Bronchial smooth muscle cell (primary cell): ENCODE results near the gene CORT. TPM values are rescaled to one million over a fixed set of nuclear protein-coding genes. Genes with fewer than 3 reads are reported as not detected.

ENCODE experiments used
- total RNA-seq: library from RNA; depleted of rRNA; stranded (reverse); fragments of >200 nt; gene quantifications from 2 replicates; pipeline ENCODE4 v1.2.1, GENCODE V29; 2014

CORT gene, protein sequence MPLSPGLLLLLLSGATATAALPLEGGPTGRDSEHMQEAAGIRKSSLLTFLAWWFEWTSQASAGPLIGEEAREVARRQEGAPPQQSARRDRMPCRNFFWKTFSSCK
- 0.09 TPM in 1 of 2 replicates, not detected in the other for total RNA-seq

DNA sequence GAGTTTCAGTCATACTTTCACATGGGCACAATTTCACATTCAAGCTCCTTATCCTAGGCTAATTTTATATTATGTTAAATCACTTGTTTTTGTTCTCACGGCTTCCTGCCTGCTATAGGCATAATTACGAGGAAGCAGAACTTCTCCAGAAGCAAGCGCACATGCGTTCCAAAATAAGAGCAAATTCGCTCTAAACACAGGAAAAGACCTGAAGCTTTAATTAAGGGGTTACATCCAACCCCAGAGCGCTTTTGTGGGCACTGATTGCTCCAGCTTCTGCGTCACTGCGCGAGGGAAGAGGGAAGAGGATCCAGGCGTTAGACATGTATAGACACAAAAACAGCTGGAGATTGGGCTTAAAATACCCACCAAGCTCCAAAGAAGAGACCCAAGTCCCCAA lies at the start of gene CORT:
Gene CORT (plus strand): TSS at position 281 of the 400 bp plus-strand sequence. CDS start 193 bp downstream, outside the sequence.

DNA sequence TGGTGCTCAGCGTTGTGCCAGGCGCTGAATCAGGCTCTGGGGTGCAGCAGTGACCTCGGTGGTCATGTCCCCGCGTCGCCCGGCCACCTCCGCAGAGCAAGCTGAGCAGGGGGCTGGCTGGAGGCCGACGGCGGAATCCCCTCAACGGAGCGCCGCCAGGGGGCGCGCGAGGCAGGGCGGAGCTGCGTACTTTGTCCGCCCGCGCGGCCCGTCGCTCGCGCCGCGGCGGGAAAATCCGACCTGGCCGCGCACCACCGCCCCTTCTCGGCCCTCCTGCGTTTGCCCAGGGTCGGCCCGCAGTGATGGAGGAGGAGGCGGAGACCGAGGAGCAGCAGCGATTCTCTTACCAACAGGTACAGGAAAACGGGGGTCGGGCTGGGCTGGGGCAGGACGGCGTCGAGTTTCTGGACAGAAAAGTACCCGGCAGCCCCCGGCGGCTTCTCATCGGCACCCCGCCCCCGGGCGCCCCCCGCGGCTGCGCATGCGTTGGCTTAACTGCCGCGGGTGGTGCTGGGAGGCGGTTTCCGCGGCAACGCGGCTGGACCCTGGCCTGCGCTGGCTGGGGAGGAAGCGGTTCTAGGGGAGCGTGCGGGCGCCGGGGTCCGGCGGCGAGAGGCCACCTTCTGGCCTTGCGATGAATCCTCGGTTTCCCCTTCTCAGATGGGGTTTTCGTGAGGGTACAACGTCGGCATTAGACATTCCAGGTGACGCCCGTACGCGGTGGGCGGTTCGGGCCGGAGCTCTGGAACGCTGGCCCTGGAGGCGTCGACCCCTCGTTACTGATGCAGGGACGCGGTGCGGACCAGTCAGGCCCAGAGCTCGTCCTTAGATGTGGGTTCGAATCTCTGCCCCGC lies 19.4 kb upstream of the CORT start, which contains the start of gene CENPS:
Gene CENPS (plus strand): TSS at position 218 of the 854 bp plus-strand sequence. CDS start 85 bp downstream, at position 303.

DNA sequence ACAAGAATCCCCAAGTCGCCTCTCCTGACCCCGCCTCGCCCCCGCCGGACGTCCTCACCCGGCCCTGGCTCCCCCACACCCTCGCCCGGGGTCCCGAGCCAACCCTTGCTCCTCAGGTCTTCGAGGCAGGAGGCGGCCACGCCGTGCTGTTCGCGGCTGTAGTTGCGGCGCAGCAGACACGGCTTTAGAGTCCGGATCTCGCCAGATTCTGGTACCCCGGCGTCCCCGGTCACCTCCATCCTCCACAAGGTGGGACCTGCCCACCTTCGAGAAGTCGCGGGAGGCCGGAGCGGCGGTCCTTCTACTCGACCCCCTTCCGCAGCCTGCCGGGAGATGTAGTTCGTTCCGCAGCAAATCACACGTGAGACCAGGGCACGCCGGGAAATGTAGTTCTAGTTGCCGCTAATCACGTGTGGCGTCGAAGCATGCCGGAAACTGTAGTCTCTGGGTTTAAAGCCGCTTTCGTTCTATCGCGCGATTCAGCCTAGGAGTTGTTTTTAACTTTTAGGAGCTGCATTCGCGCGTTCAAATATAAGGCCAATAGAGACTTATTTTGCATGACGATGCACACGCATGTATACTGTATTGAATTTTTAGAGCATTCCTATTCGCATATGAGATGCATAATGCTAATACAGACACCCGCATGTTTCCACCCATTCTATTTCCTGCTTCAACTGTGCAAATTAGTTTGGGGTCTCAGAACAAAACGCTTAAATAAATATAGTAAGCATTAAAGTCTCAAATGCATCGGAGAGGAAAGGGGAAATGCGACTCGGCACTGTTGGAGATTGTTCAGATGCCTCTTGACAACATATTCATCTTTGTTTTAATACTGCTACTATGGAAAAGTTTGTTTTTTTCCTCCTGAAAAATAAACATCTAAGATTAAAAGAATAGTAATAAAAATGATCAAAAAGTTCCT lies 22.7 kb downstream of the CORT start, which contains the start of gene DFFA:
Gene DFFA (minus strand): TSS at position 310 of the 925 bp plus-strand sequence. CDS start 71 bp downstream, at position 239.

DNA sequence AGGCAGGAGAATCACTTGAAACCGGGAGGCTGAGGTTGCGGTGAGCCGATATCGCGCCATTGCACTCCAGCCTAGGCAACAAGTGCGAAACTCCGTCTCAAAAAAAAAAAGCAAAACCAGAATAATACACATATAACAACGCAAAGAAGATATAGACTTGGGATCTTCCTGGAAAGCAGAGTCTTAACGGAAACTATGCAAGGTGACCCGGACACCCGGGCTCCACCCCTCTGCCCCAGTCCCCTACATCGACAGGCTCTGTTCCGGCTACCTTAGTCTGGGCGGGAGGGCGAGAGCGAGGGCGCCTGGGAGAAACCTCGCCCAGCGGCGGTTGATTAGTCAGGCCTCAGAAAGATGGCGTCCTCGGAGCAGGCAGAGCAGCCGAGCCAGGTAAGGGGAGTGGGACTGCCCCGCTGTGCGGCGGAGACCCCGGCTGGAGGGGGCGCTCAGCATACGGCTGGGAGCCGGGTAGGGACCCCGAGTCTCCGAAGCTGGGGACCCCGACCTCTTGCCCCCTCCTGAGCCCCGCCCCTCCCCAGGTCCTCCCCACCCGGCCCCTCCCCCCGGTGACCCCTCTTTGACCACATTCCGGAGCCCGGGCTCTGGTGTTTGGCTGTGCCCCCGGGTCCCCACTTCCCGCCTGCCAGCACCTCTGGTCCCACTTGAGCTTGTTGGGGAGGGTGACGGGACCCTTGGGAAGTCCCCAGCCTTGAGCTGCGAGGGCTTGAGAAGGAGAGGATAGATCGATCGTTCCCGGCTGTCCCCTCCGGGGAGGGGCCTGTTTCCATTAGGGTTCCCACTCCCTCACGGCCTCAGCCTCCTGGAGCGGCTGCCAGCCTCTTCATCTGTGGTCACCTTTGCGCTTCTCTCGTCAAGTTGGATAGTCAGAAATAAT lies 25.0 kb downstream of the CORT start, which contains the start of gene PEX14:
Gene PEX14 (plus strand): TSS at position 338 of the 895 bp plus-strand sequence. CDS start 17 bp downstream, at position 355.

Other genes with a start within 250 kb of the CORT start
- 18.3 and 22.6 TPM in 2 replicates for gene KIF1B, start 239.5 kb upstream of the CORT start, total RNA-seq
- 130 and 224 TPM in 2 replicates for gene PGD, start 51.0 kb upstream of the CORT start, total RNA-seq
- 10.4 and 10.6 TPM in 2 replicates for gene CENPS, start 19.6 kb upstream of the CORT start, total RNA-seq
- 30.6 and 41.4 TPM in 2 replicates for gene DFFA, start 22.5 kb downstream of the CORT start, total RNA-seq
- 9.8 and 11.5 TPM in 2 replicates for gene PEX14, start 24.9 kb downstream of the CORT start, total RNA-seq